K562 (cell line): ENCODE results near the gene USHBP1. TPM values are rescaled to one million over a fixed set of nuclear protein-coding genes. Genes with fewer than 3 reads are reported as not detected.

ENCODE experiments used
- ATF1 ChIP-seq, 2 experiments: fragments of 450-650 bp in 1 of 2; IDR thresholded peaks; 2 replicates each; pipeline ENCODE4 v1.6.1; 2016; ENCODE audit warnings: missing compliant biosample characterization in 1 of 2, missing genetic modification characterization in 1 of 2
- CEBPB ChIP-seq: fragments of 450-650 bp; IDR thresholded peaks from 2 replicates; pipeline ENCODE4 v1.6.1; 2016; ENCODE audit warnings: missing genetic modification characterization, missing compliant biosample characterization
- CHD1 ChIP-seq: fragments of 200-600 bp; sonication (generic); IDR thresholded peaks from one replicate; pipeline ENCODE4 v1.6.1; 2012; ENCODE audit warnings: mild to moderate bottlenecking, moderate library complexity, low read length, inconsistent platforms
- E2F3 ChIP-seq: fragments of 250-450 bp; sonication (Bioruptor Pico); IDR thresholded peaks from 2 replicates; pipeline ENCODE4 v1.4.0; 2020; ENCODE audit warnings: mild to moderate bottlenecking
- ETV5 ChIP-seq: sonication (generic); formaldehyde crosslinking; IDR thresholded peaks from 2 replicates; pipeline ENCODE4 v1.4.0; 2020; ENCODE audit warnings: low read depth, mild to moderate bottlenecking, missing genetic modification reagents
- GATA2 ChIP-seq: sonication (generic); formaldehyde crosslinking; IDR thresholded peaks from 2 replicates; pipeline ENCODE4 v1.4.0; 2020; ENCODE audit warnings: mild to moderate bottlenecking, missing genetic modification reagents
- IRF2 ChIP-seq: sonication (generic); formaldehyde crosslinking; IDR thresholded peaks from 2 replicates; pipeline ENCODE4 v1.8.1; 2022; ENCODE audit warnings: mild to moderate bottlenecking, missing genetic modification reagents
- KDM1A ChIP-seq, 2 experiments: fragments of 450-650 bp; IDR thresholded peaks; 2 replicates each; pipeline ENCODE4 v1.6.1; 2016; ENCODE audit warnings: mild to moderate bottlenecking in 2 of 2
- KLF16 ChIP-seq: IDR thresholded peaks from 2 replicates; pipeline ENCODE4 v1.6.1; 2016; ENCODE audit warnings: antibody characterized with exemption
- MYBL2 ChIP-seq, 2 experiments: fragments of 450-650 bp in 1 of 2; sonication (generic) in 1 of 2; formaldehyde crosslinking in 1 of 2; IDR thresholded peaks; 2 replicates each; pipeline versions ENCODE4 v1.6.1 to v1.8.1; 2017 to 2022; ENCODE audit warnings: borderline replicate concordance in 1 of 2, inconsistent platforms in 1 of 2, low read depth in 1 of 2, mild to moderate bottlenecking in 1 of 2, missing genetic modification reagents in 1 of 2, moderate library complexity in 1 of 2
- NCOA2 ChIP-seq, 2 experiments: fragments of 450-650 bp; IDR thresholded peaks; 2 replicates each; pipeline ENCODE4 v1.6.1; 2018; ENCODE audit warnings: mild to moderate bottlenecking in 2 of 2, moderate library complexity in 1 of 2; ENCODE audit not compliant: partially characterized antibody in 2 of 2
- NFIC ChIP-seq: fragments of 450-650 bp; IDR thresholded peaks from 2 replicates; pipeline ENCODE4 v1.6.1; 2017; ENCODE audit warnings: mild to moderate bottlenecking, inconsistent platforms
- PHTF2 ChIP-seq: fragments of 250-450 bp; sonication (Bioruptor Pico); IDR thresholded peaks from 2 replicates; pipeline ENCODE4 v1.5.0; 2021; ENCODE audit warnings: mild to moderate bottlenecking
- POLR2A ChIP-seq: fragments of 450-650 bp; conservative IDR thresholded peaks from 2 replicates; pipeline ENCODE4 v1.6.1; 2016
- RBFOX2 ChIP-seq: fragments of 200-400 bp; formaldehyde crosslinking; IDR thresholded peaks from 2 replicates; pipeline ENCODE4 v1.6.1; 2017; ENCODE audit warnings: low read depth, mild to moderate bottlenecking, low read length, moderate library complexity
- SOX6 ChIP-seq: fragments of 450-650 bp; IDR thresholded peaks from 2 replicates; pipeline ENCODE4 v1.6.1; 2014; ENCODE audit warnings: mild to moderate bottlenecking
- SUPT5H ChIP-seq: fragments of 450-650 bp; IDR thresholded peaks from 2 replicates; pipeline ENCODE4 v1.6.1; 2016
- TBP ChIP-seq: optimal IDR thresholded peaks from 2 replicates; pipeline ENCODE3; 2011; ENCODE audit warnings: low read depth, low read length, improper control_type of control experiment
- XRCC4 ChIP-seq: IDR thresholded peaks from one replicate; pipeline ENCODE4 v1.6.1; 2011; ENCODE audit not compliant: insufficient read depth, insufficient read length; ENCODE audit errors: extremely low read depth
- ZNF23 ChIP-seq: fragments of 250-450 bp; sonication (Bioruptor Pico); IDR thresholded peaks from 2 replicates; pipeline ENCODE4 v1.4.0; 2020; ENCODE audit warnings: mild to moderate bottlenecking
- ZNF311 ChIP-seq: fragments of 250-450 bp; sonication (Bioruptor Pico); IDR thresholded peaks from 2 replicates; pipeline ENCODE4 v1.4.0; 2020; ENCODE audit warnings: mild to moderate bottlenecking, moderate library complexity
- ZNF316 ChIP-seq: fragments of 450-650 bp; IDR thresholded peaks from 2 replicates; pipeline ENCODE4 v1.6.1; 2016
- ZNF41 ChIP-seq: fragments of 250-450 bp; sonication (Bioruptor Pico); conservative IDR thresholded peaks from 2 replicates; pipeline ENCODE4 v1.4.0; 2020; ENCODE audit warnings: mild to moderate bottlenecking
- ZNF511 ChIP-seq: sonication (generic); formaldehyde crosslinking; IDR thresholded peaks from 2 replicates; pipeline ENCODE4 v1.8.0; 2022; ENCODE audit warnings: mild to moderate bottlenecking, missing genetic modification reagents
- ZNF551 ChIP-seq: fragments of 250-450 bp; sonication (Bioruptor Pico); IDR thresholded peaks from 2 replicates; pipeline ENCODE4 v1.5.0; 2021; ENCODE audit warnings: mild to moderate bottlenecking, moderate library complexity
- polyA plus RNA-seq, 8 experiments: library from polyadenylated mRNA; depleted of rRNA in 4 of 8; stranded (reverse) in 5 of 8; unstranded in 3 of 8; fragments of >200 nt; fragmentation: Nextera tagmentation in 2 of 8; fragmentation: Illumina TruSeq in 1 of 8; extraction: Ambion mirVana in 2 of 8; extraction: Trizol in 1 of 8; gene quantifications; 2 replicates each; pipeline versions ENCODE4 v1.2.1 to v1.2.3, GENCODE V29; 2011 to 2014; ENCODE audit warnings: inconsistent platforms in 1 of 8, missing spikeins in 1 of 8
- total RNA-seq, 7 experiments: library from RNA; depleted of rRNA in 6 of 7; stranded (reverse); fragments of >200 nt in 6 of 7; fragmentation: Illumina TruSeq in 2 of 7; extraction: Trizol in 2 of 7; gene quantifications; 2 replicates each; pipeline versions ENCODE4 v1.2.1 to v1.2.3, GENCODE V29; 2011 to 2021; ENCODE audit warnings: low replicate concordance in 1 of 7
- TF ChIP-seq, protein P1 (sequence below): fragments of 200-800 bp; sonication (Bioruptor generic); IDR thresholded peaks from 2 replicates; pipeline ENCODE4 v1.6.1; 2016; ENCODE audit warnings: missing genetic modification characterization, missing compliant biosample characterization

Gene USHBP1
- total and polyA plus RNA-seq, 9 of the 15 experiments (the other 6 are each of a cell fraction or from before 2014, with no cell fraction given), result 0.03 to 0.10 (median 0.05) TPM; not detected in 5

DNA sequence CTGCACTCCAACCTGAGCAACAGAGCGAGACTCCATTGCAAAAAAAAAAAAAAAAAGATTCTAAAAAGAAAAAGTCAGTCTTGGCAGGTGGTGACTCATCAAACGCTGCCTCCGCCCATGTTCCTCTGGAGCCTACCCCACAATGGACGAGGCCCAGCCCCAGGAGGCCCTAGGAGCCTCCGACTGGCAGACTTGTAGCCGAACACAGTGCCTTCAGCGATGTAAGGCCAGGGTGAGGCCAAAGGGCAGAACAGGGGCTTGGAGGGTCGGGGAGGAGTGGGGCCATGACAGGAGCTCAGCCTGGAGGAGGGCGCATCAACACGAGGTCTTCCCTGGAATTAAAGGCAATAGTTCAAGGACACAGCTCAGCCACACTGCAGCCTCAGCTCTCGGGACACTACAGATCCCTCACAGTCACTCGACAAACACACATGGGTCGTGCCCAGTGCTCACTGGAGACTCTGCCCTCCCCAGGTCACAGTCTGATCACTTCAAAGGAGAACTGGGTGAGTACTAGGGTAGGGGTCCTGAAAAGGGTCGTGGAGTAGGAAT is 44.3 kb downstream of the USHBP1 start (continued):
- no peak for TF ChIP-seq GATA2 (CRISPR knock-in tag)
- TF ChIP-seq, protein P1, sequence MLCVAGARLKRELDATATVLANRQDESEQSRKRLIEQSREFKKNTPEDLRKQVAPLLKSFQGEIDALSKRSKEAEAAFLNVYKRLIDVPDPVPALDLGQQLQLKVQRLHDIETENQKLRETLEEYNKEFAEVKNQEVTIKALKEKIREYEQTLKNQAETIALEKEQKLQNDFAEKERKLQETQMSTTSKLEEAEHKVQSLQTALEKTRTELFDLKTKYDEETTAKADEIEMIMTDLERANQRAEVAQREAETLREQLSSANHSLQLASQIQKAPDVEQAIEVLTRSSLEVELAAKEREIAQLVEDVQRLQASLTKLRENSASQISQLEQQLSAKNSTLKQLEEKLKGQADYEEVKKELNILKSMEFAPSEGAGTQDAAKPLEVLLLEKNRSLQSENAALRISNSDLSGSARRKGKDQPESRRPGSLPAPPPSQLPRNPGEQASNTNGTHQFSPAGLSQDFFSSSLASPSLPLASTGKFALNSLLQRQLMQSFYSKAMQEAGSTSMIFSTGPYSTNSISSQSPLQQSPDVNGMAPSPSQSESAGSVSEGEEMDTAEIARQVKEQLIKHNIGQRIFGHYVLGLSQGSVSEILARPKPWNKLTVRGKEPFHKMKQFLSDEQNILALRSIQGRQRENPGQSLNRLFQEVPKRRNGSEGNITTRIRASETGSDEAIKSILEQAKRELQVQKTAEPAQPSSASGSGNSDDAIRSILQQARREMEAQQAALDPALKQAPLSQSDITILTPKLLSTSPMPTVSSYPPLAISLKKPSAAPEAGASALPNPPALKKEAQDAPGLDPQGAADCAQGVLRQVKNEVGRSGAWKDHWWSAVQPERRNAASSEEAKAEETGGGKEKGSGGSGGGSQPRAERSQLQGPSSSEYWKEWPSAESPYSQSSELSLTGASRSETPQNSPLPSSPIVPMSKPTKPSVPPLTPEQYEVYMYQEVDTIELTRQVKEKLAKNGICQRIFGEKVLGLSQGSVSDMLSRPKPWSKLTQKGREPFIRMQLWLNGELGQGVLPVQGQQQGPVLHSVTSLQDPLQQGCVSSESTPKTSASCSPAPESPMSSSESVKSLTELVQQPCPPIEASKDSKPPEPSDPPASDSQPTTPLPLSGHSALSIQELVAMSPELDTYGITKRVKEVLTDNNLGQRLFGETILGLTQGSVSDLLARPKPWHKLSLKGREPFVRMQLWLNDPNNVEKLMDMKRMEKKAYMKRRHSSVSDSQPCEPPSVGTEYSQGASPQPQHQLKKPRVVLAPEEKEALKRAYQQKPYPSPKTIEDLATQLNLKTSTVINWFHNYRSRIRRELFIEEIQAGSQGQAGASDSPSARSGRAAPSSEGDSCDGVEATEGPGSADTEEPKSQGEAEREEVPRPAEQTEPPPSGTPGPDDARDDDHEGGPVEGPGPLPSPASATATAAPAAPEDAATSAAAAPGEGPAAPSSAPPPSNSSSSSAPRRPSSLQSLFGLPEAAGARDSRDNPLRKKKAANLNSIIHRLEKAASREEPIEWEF (CRISPR knock-in tag), result no peak
- TF ChIP-seq RBFOX2, result peak; percentile 70
- no peak for TF ChIP-seq MYBL2 (IDR thresholded peaks at IDR 0.05; ENCODE audit: low read depth)
- no peak for TF ChIP-seq MYBL2 (CRISPR knock-in tag; IDR thresholded peaks at IDR 0.05; ENCODE audit: borderline replicate concordance)
- no peak for TF ChIP-seq ETV5
- no peak for TF ChIP-seq TBP
- no peak for TF ChIP-seq ATF1 (CRISPR knock-in tag; IDR thresholded peaks at IDR 0.05)
- peak; percentile 38; the same call in 1 of the 2 replicates for TF ChIP-seq ATF1 (tag; IDR thresholded peaks at IDR 0.05)
- no peak for TF ChIP-seq ZNF551
- no peak for TF ChIP-seq ZNF311
- no peak for TF ChIP-seq CEBPB (tag)
- TF ChIP-seq POLR2A, result peak; percentile 70
- TF ChIP-seq KLF16, result no peak
- 0 out of 4 replicates have a peak, but pooled peaks of 1 of the 2 experiments have one; percentile 4 for TF ChIP-seq KDM1A (IDR thresholded peaks at IDR 0.05)
- no peak for TF ChIP-seq CHD1
- 0 out of 2 replicates have a peak, but pooled peaks have one; percentile 17 for TF ChIP-seq SOX6
- TF ChIP-seq NFIC, result 0 out of 2 replicates have a peak, but pooled peaks have one; percentile 20
- no peak for TF ChIP-seq NCOA2 (IDR thresholded peaks at IDR 0.05; ENCODE audit: partially characterized antibody in 2 of 2)
- no peak for TF ChIP-seq XRCC4
- peak; percentile 81 for TF ChIP-seq ZNF316
- peak; percentile 74 for TF ChIP-seq SUPT5H
- no peak for TF ChIP-seq E2F3 (CRISPR knock-in tag)
- TF ChIP-seq ZNF41 (CRISPR knock-in tag), result no peak
- TF ChIP-seq IRF2, result no peak
- TF ChIP-seq PHTF2 (CRISPR knock-in tag), result no peak
- TF ChIP-seq ZNF23 (CRISPR knock-in tag), result no peak
- TF ChIP-seq ZNF511 (CRISPR knock-in tag), result 0 out of 2 replicates have a peak, but pooled peaks have one; percentile 33
